ENCODE results near the gene AIRE.
A peak's percentile ranks its signal among the peaks of the same experiment; 100 is the strongest.

Gene AIRE

GRCh38 chr21:44327603-44327974 is 41.9 kb downstream of the AIRE start:
- peaks cover 4% of the 10 kb centered on the region; the same call in 1 of the 2 replicates for H3K36me3 ChIP-seq
- DNase-seq = no peak
- H3K4me3 ChIP-seq (ENCODE audit: low read depth, low read length) = no peak overlapping the region
- no peaks in the 10 kb centered on the region for H3K9me3 ChIP-seq
- no peak for TF ChIP-seq CTCF (IDR thresholded peaks at IDR 0.05; ENCODE audit: low read depth, low read length)
- peaks cover 15% of the 10 kb centered on the region for H3K4me1 ChIP-seq
- H3K27me3 ChIP-seq = no peaks in the 10 kb centered on the region

GRCh38 chr21:44328242-44328895 is 42.7 kb downstream of the AIRE start:
- Histone ChIP-seq H3K4me1 (peaks cover 15% of the 10 kb centered on the region), H3K36me3 (peaks cover 4% of the 10 kb centered on the region; the same call in 1 of the 2 replicates), H3K4me3 (ENCODE audit: low read depth, low read length) (no peak overlapping the region), H3K9me3 (no peaks in the 10 kb centered on the region), H3K27me3 (no peaks in the 10 kb centered on the region)
- TF ChIP-seq CTCF (IDR thresholded peaks at IDR 0.05; ENCODE audit: low read depth, low read length) = no peak
- no peak for DNase-seq

GRCh38 chr21:44329086-44329889 is 43.6 kb downstream of the AIRE start:
- peaks cover 4% of the 10 kb centered on the region; the same call in 1 of the 2 replicates for H3K36me3 ChIP-seq
- no peak for TF ChIP-seq CTCF (IDR thresholded peaks at IDR 0.05; ENCODE audit: low read depth, low read length)
- peaks cover 15% of the 10 kb centered on the region for H3K4me1 ChIP-seq
- no peaks in the 10 kb centered on the region for H3K9me3 ChIP-seq
- no peak overlapping the region for H3K4me3 ChIP-seq (ENCODE audit: low read depth, low read length)
- no peaks in the 10 kb centered on the region for H3K27me3 ChIP-seq
- DNase-seq = peak; percentile 86

GRCh38 chr21:44329971-44330681 is 44.5 kb downstream of the AIRE start:
- Histone ChIP-seq H3K4me3 (ENCODE audit: low read depth, low read length) (no peak overlapping the region), H3K9me3 (no peaks in the 10 kb centered on the region), H3K36me3 (peaks cover 4% of the 10 kb centered on the region; the same call in 1 of the 2 replicates), H3K4me1 (peaks cover 15% of the 10 kb centered on the region), H3K27me3 (no peaks in the 10 kb centered on the region)
- DNase-seq = no peak
- TF ChIP-seq CTCF (IDR thresholded peaks at IDR 0.05; ENCODE audit: low read depth, low read length) = no peak

- H3K9me3 ChIP-seq = no peaks in the 10 kb centered on the region
- no peaks in the 10 kb centered on the region for H3K27me3 ChIP-seq
- H3K4me1 ChIP-seq = peaks cover 15% of the 10 kb centered on the region
- TF ChIP-seq CTCF (IDR thresholded peaks at IDR 0.05; ENCODE audit: low read depth, low read length) = no peak
- H3K36me3 ChIP-seq = peaks cover 4% of the 10 kb centered on the region; the same call in 1 of the 2 replicates
- no peak for DNase-seq
- no peak overlapping the region for H3K4me3 ChIP-seq (ENCODE audit: low read depth, low read length)
These were observed 45.0 kb downstream of the AIRE start for GRCh38 chr21:44330698-44331097.

All from BE2C (cell line).